SK-N-SH treated with all-trans-retinoic acid at 6 μM for 48 hours (cell line): Measurements from ENCODE around the gene HDAC5.

Experiments
- ATAC-seq: fragments of 200-7000 bp; cut with Tn5 transposase; 3 replicates; pipeline ENCODE4 v1.9.1; 2020; ENCODE audit warnings: mild to moderate bottlenecking, moderate library complexity
- ARNTL ChIP-seq: fragments of 450-650 bp; formaldehyde crosslinking; IDR thresholded peaks from 2 replicates; pipeline ENCODE4 v1.5.0; 2020; ENCODE audit warnings: low read depth, mild to moderate bottlenecking, moderate library complexity, borderline replicate concordance
- BACH2 ChIP-seq: fragments of 250-450 bp; sonication (Bioruptor Pico); IDR thresholded peaks from 2 replicates; pipeline ENCODE4 v1.9.0; 2021; ENCODE audit warnings: mild to moderate bottlenecking, borderline replicate concordance
- CSDC2 ChIP-seq: fragments of 250-450 bp; sonication (Bioruptor Pico); IDR thresholded peaks from 2 replicates; pipeline ENCODE4 v1.5.0; 2020; ENCODE audit warnings: mild to moderate bottlenecking, moderate library complexity
- ESRRG ChIP-seq: fragments of 250-450 bp; sonication (Bioruptor Pico); IDR thresholded peaks from 2 replicates; pipeline ENCODE4 v1.6.1; 2021; ENCODE audit warnings: mild to moderate bottlenecking
- GLIS3 ChIP-seq: fragments of 250-450 bp; sonication (Bioruptor Pico); IDR thresholded peaks from 2 replicates; pipeline ENCODE4 v1.5.0; 2020; ENCODE audit warnings: mild to moderate bottlenecking, moderate library complexity
- ISL1 ChIP-seq: fragments of 250-450 bp; sonication (Bioruptor Pico); IDR thresholded peaks from 2 replicates; pipeline ENCODE4 v2.1.2; 2022; ENCODE audit warnings: mild to moderate bottlenecking, moderate library complexity
- OSR1 ChIP-seq: fragments of 250-450 bp; sonication (Bioruptor Pico); IDR thresholded peaks from 2 replicates; pipeline ENCODE4 v1.8.0; 2022; ENCODE audit warnings: moderate library complexity, mild to moderate bottlenecking, inconsistent platforms
- POU6F1 ChIP-seq: fragments of 250-450 bp; sonication (Bioruptor Pico); IDR thresholded peaks from 2 replicates; pipeline ENCODE4 v1.8.0; 2021; ENCODE audit warnings: low read depth, mild to moderate bottlenecking, moderate library complexity, borderline replicate concordance
- PPARA ChIP-seq: fragments of 250-450 bp; sonication (Bioruptor Pico); IDR thresholded peaks from 2 replicates; pipeline ENCODE4 v1.5.0; 2020; ENCODE audit warnings: mild to moderate bottlenecking, borderline replicate concordance
- RARB ChIP-seq: fragments of 250-450 bp; sonication (Bioruptor Pico); IDR thresholded peaks from 2 replicates; pipeline ENCODE4 v1.8.0; 2021; ENCODE audit warnings: mild to moderate bottlenecking, moderate library complexity
- SNAI2 ChIP-seq: fragments of 250-450 bp; sonication (Bioruptor Pico); IDR thresholded peaks from 2 replicates; pipeline ENCODE4 v1.5.0; 2020; ENCODE audit warnings: mild to moderate bottlenecking, moderate library complexity
- TCF4 ChIP-seq: fragments of 250-450 bp; sonication (Bioruptor Pico); IDR thresholded peaks from 2 replicates; pipeline ENCODE4 v1.8.0; 2021; ENCODE audit warnings: mild to moderate bottlenecking, moderate library complexity, borderline replicate concordance
- TOX ChIP-seq: fragments of 250-450 bp; sonication (Bioruptor Pico); IDR thresholded peaks from 2 replicates; pipeline ENCODE4 v1.8.0; 2021; ENCODE audit warnings: mild to moderate bottlenecking, moderate library complexity, borderline replicate concordance
- TSHZ2 ChIP-seq: fragments of 250-450 bp; sonication (Bioruptor Pico); IDR thresholded peaks from 2 replicates; pipeline ENCODE4 v1.5.0; 2020; ENCODE audit warnings: mild to moderate bottlenecking, moderate library complexity
- ZC3H10 ChIP-seq: fragments of 250-450 bp; sonication (Bioruptor Pico); IDR thresholded peaks from 2 replicates; pipeline ENCODE4 v1.5.1; 2021; ENCODE audit warnings: mild to moderate bottlenecking, moderate library complexity
- ZFP3 ChIP-seq: fragments of 250-450 bp; sonication (Bioruptor Pico); IDR thresholded peaks from 2 replicates; pipeline ENCODE4 v1.5.0; 2020; ENCODE audit warnings: mild to moderate bottlenecking, moderate library complexity
- ZFP30 ChIP-seq: fragments of 450-650 bp; formaldehyde crosslinking; IDR thresholded peaks from 2 replicates; pipeline ENCODE4 v1.5.0; 2022; ENCODE audit warnings: mild to moderate bottlenecking, moderate library complexity
- ZNF565 ChIP-seq: fragments of 450-650 bp; formaldehyde crosslinking; conservative IDR thresholded peaks from 2 replicates; pipeline ENCODE4 v1.5.0; 2020; ENCODE audit warnings: low read depth, mild to moderate bottlenecking, moderate library complexity
- ZNF70 ChIP-seq: fragments of 450-650 bp; formaldehyde crosslinking; IDR thresholded peaks from 2 replicates; pipeline ENCODE4 v1.5.0; 2020; ENCODE audit warnings: mild to moderate bottlenecking, moderate library complexity
- ZNF8 ChIP-seq: fragments of 450-650 bp; formaldehyde crosslinking; IDR thresholded peaks from 2 replicates; pipeline ENCODE4 v1.5.0; 2020; ENCODE audit warnings: mild to moderate bottlenecking, moderate library complexity
- TF ChIP-seq, protein P1 (sequence below): fragments of 250-450 bp; sonication (Bioruptor Pico); IDR thresholded peaks from 2 replicates; pipeline ENCODE4 v1.5.1; 2020; ENCODE audit warnings: low read depth, mild to moderate bottlenecking, moderate library complexity
- TF ChIP-seq, protein P2 (sequence below): fragments of 250-450 bp; sonication (Bioruptor Pico); IDR thresholded peaks from 2 replicates; pipeline ENCODE4 v1.5.1; 2021; ENCODE audit warnings: mild to moderate bottlenecking, moderate library complexity
- TF ChIP-seq, protein P3 (sequence below): fragments of 250-450 bp; sonication (Bioruptor Pico); IDR thresholded peaks from 2 replicates; pipeline ENCODE4 v1.8.0; 2020; ENCODE audit warnings: mild to moderate bottlenecking, moderate library complexity, borderline replicate concordance

The HDAC5 gene

DNA sequence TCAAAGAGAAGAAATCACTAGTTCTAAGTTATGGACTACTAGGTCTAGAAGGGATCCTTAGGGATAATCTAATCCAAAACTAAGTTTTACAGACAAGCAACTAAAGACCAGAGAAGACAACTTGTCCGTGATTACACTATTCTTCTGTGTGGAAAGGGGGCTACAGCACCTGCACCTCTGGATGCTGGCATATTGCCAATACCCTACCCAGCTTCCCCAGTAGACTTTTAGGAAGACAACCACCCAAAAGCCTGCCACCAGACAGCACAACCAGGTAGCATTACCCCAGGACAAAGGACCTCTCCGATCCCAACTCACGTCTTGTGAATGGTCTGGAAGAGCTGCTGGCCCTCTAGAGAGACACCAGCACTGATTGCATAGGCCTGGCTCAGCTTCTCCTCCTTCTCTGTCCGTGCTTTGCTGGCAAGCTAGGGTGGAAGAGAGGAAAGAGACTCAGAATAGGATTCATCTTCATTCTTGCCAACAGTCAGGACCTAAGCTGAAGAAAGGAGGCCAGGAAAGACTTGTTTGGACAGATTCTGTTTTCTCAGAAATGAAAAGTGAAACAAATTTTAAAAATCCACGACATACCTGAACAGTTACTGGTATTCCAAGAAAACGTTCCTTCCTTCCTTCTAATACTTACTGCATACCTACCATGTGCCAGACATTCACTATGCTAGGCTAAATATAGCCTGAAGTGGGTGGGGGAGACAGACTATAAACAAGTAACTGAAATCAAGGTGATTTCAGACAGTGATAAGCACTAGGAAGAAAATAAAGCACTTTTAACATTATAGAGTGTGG is 83.4 kb downstream of the HDAC5 start:
- no peak for ATAC-seq
- no peak for TF ChIP-seq SNAI2 (CRISPR knock-in tag)
- no peak for TF ChIP-seq CSDC2 (CRISPR knock-in tag)
- no peak for TF ChIP-seq TSHZ2 (CRISPR knock-in tag)
- no peak for TF ChIP-seq TOX (CRISPR knock-in tag)
- TF ChIP-seq ZC3H10 (CRISPR knock-in tag): no peak
- no peak for TF ChIP-seq PPARA (CRISPR knock-in tag)
- TF ChIP-seq ZFP30 (CRISPR knock-in tag): no peak
- no peak for TF ChIP-seq ZNF565
- no peak for TF ChIP-seq OSR1
- TF ChIP-seq, protein P1, sequence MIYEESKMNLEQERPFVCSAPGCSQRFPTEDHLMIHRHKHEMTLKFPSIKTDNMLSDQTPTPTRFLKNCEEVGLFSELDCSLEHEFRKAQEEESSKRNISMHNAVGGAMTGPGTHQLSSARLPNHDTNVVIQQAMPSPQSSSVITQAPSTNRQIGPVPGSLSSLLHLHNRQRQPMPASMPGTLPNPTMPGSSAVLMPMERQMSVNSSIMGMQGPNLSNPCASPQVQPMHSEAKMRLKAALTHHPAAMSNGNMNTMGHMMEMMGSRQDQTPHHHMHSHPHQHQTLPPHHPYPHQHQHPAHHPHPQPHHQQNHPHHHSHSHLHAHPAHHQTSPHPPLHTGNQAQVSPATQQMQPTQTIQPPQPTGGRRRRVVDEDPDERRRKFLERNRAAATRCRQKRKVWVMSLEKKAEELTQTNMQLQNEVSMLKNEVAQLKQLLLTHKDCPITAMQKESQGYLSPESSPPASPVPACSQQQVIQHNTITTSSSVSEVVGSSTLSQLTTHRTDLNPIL: no peak
- TF ChIP-seq TCF4: no peak
- TF ChIP-seq ZNF70: no peak
- TF ChIP-seq POU6F1 (CRISPR knock-in tag): no peak
- TF ChIP-seq ZFP3 (CRISPR knock-in tag): no peak
- no peak for TF ChIP-seq BACH2 (CRISPR knock-in tag)
- TF ChIP-seq, protein P2, sequence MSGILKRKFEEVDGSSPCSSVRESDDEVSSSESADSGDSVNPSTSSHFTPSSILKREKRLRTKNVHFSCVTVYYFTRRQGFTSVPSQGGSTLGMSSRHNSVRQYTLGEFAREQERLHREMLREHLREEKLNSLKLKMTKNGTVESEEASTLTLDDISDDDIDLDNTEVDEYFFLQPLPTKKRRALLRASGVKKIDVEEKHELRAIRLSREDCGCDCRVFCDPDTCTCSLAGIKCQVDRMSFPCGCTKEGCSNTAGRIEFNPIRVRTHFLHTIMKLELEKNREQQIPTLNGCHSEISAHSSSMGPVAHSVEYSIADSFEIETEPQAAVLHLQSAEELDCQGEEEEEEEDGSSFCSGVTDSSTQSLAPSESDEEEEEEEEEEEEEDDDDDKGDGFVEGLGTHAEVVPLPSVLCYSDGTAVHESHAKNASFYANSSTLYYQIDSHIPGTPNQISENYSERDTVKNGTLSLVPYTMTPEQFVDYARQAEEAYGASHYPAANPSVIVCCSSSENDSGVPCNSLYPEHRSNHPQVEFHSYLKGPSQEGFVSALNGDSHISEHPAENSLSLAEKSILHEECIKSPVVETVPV: no peak
- no peak for TF ChIP-seq ISL1 (CRISPR knock-in tag)
- TF ChIP-seq ZNF8 (CRISPR knock-in tag): no peak

DNA sequence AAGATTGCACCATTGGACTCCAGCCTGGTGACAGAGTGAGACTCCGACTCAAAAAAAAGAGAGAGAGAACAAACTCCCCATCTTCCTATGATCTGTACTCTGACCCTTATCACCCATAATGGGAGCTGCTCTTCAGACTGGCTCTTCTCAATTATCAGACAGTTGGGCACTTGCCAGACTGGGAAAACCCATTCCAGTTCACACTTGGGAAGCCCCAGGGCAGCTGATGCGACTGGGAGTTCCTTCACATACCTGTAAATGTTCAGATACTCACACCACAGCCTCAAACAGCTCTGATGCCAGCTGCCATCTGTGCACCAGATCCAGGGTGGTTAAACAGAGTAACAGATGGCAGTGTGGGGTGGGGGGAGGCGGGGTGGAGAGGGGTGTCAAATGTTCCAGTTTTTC is 84.8 kb downstream of the HDAC5 start:
- TF ChIP-seq PPARA (CRISPR knock-in tag) (no peak), ZNF8 (CRISPR knock-in tag) (no peak), TCF4 (peak; percentile 34; the same call in 1 of the 2 replicates)
- TF ChIP-seq, all 23 proteins: peak for 1

DNA sequence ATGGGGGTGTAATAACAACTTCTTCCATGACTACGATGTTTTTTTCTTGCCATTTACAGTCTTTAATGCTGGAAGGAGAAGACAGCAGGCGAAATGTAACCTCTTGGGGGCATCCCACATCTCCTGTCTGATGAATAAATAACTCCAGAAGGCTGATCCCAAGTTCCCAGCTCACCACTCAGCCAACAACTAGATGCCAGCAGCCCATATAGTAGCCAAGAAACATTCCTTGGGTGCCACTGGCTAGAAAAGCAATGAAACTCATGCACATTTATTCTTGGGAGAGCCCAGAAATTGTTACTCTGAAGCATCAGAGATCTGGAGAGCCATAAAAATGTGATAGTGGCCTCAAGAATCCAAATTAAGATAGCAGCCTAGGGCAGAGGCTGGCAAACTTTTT is 86.0 kb downstream of the HDAC5 start:
- ATAC-seq: no peak
- TF ChIP-seq RARB: no peak
- TF ChIP-seq ZNF8 (CRISPR knock-in tag): no peak
- TF ChIP-seq GLIS3: no peak
- TF ChIP-seq ZNF70: no peak
- TF ChIP-seq ESRRG (CRISPR knock-in tag): no peak
- no peak for TF ChIP-seq ZFP3 (CRISPR knock-in tag)
- no peak for TF ChIP-seq POU6F1 (CRISPR knock-in tag)
- TF ChIP-seq BACH2 (CRISPR knock-in tag): no peak
- TF ChIP-seq ZC3H10 (CRISPR knock-in tag): no peak
- no peak for TF ChIP-seq ZNF565
- TF ChIP-seq ARNTL (CRISPR knock-in tag): no peak
- no peak for TF ChIP-seq OSR1
- TF ChIP-seq ISL1 (CRISPR knock-in tag): no peak
- TF ChIP-seq, protein P3, sequence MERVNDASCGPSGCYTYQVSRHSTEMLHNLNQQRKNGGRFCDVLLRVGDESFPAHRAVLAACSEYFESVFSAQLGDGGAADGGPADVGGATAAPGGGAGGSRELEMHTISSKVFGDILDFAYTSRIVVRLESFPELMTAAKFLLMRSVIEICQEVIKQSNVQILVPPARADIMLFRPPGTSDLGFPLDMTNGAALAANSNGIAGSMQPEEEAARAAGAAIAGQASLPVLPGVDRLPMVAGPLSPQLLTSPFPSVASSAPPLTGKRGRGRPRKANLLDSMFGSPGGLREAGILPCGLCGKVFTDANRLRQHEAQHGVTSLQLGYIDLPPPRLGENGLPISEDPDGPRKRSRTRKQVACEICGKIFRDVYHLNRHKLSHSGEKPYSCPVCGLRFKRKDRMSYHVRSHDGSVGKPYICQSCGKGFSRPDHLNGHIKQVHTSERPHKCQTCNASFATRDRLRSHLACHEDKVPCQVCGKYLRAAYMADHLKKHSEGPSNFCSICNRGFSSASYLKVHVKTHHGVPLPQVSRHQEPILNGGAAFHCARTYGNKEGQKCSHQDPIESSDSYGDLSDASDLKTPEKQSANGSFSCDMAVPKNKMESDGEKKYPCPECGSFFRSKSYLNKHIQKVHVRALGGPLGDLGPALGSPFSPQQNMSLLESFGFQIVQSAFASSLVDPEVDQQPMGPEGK (CRISPR knock-in tag): no peak
- no peak for TF ChIP-seq TCF4
- TF ChIP-seq, protein P1: no peak

More for the DNA sequence above, 84.8 kb downstream of the HDAC5 start:
- no peak for ATAC-seq
